ENCODE data around the gene LPIN1.
"Not testable (repeated sequence)": the region's sequence is repeated elsewhere in the genome, so short reads cannot be mapped to it uniquely, and the experiment has no call there.

- TF ChIP-seq CTCF (IDR thresholded peaks at IDR 0.05 in 8 of 11, conservative IDR thresholded peaks at IDR 0.05 in 3 of 11); POLR2A (IDR thresholded peaks at IDR 0.05): not testable (repeated sequence)
Measured at GRCh38 chr2:11731214-11731984, 15.0 kb upstream of the LPIN1 start.
